ENCODE results near the gene TBCC.

- TF ChIP-seq TAF1 (IDR thresholded peaks at IDR 0.05; ENCODE audit: low read depth, low read length) (no peak), POU2F2 (IDR thresholded peaks at IDR 0.05; ENCODE audit: low read depth, low read length) (no peak)
Measured at GRCh38 chr6:42795651-42796050, 49.7 kb upstream of the TBCC start.
